ENCODE measurements around the gene UBE2V1.
"Not testable (repeated sequence)": the region's sequence is repeated elsewhere in the genome, so short reads cannot be mapped to it uniquely, and the experiment has no call there.

UBE2V1 gene

GRCh38 chr20:50094522-50094921, 18.4 kb downstream of the UBE2V1 start:
- no peak for DNase-seq

DNA sequence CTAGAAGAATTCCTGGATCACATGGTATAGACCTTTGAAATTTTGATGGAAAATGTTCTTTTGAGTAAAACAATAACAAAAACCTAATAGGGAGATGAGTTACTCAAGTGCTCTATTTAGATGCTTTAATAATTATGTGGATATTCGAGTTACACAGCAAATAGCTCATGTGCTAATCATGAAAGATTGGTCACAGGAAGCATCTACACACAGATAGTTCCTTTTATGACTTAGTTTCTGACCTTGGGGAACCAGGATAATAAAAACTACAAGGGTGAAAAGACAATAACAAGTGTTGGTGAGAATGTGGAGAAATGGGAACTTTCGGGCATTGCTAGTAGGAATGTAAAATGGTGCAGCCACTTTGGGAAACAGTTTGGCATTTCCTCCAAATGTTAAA, 19.7 kb downstream of the UBE2V1 start:
- DNase-seq: no peak

DNA sequence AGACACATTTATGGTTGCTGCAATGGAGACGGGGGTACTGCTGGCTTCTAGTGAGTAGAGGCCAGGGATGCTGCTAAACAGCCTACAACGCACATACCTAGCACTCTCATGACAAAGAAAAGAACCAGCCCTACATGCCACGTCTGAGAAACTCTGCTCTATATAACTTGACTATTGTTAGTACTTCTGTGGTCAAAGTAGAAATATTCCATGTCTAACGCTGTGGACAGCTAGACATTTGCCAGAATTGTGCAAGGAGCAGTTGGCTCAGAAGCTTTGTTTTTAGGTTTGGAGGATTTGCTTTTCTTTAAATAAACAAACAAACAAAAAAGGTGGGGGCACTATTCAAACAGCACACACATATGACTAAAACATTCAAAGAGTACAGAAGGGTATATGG, 20.5 kb downstream of the UBE2V1 start:
- DNase-seq: no peak

DNA sequence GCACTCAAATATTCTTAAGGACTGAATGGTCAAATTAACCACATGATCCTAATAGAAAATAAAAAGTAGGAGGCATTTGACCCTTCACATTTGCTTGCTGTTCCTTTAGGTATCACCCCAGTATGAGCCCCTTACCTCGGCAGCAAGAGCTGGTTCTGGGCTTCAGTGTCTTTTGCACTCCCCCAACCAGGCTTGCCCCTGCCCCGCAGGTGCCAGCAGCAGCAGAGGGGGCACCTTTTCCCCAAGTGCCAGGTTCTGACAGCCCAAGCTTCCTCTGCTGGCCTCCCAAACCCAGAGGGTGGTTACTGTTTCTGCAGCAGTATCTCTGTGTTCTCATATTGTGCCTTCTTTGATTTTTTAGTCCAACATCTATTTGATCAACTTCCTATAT, 23.2 kb downstream of the UBE2V1 start:
- DNase-seq: no peak

DNA sequence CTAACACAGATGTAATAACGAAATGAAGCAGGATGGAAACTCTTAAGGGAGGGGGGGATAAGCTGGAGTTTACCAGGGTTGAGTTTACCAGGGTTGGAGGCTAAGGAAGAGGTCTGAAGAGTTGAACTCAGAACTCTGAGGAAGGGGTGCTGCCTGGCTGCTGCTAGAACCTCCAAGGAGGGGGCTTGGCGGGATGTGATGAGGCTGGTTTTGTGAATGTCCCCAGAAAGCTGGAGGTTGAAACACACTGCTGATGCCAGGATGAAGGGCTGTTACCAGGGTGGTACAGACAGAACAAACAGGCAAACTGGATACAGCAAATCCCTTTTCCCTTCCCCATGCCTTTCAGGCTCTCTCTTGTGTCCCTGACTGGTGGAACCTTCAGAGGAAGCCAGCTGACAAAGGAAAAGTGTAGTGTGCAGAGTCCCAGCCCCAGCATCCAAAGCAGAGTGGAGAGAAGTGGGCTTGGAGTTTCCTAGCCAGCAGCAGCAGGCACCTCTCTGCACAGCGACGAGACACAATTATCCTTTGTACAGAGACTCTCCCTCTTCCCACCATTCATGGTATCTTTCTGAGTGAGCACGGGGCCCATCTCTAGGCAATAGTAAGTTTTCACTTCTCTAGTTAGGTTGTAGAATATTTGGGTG, 23.7 kb downstream of the UBE2V1 start:
- no peak for DNase-seq

DNA sequence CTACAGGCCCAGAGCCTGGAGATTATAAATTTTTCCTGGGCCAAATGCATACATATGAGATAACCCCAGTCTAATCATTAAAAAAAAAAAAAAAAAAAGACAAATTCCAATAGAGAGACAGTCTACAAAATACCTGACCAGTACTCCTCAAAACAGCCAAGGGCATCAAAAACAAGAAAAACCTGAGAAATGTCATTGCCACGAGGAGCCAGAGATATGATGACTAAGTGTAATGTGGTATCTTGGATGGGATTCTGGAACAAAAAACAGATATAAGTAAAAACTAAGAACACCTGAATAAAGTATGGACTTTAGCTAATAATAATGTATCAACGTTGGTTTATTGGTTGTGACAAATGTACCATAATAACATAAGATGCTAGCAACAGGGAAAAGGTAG, 24.9 kb downstream of the UBE2V1 start:
- no peak for DNase-seq

DNA sequence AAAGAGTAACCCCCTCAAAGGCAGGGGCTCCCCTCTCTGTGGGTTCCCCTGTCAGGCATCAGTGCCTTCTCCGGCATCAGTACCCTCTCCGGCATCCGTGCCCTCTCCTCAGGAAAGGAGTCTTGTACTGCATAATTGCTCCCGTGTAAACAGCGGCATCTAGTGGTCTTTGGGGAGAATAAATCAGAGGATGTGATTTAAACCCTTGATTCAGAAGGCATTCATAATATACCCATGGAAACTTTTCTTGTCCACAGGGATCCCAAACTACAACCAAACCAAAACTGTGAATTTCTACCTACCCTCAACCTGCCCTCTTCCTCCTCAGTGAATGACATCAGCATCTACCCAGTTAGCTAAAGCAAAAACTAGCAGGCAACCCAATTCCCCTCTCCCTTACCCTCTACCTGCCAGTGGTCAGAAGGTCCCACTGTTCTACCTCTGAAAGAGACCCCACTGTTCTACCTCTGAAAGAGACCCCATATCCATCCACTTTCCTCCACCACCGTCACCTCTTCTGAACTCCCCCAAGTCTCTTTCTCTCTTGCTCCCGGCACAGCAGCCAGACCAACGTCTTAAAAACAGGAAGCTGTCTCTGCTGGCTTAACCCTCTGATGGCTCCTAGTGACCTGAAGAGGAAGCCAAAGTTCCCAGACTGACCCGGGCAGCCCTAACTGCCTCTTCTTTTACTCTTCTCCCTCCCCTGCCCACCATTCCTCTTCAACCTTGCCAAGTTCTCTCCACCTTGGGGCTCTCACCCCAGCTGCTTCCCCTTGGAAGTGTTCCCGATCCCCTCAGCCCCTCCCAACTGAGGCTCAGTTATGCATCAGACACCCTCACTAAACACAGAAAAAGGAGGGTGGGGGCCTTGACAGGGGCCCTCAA, 27.2 kb downstream of the UBE2V1 start:
- DNase-seq: peak; percentile 9

DNA sequence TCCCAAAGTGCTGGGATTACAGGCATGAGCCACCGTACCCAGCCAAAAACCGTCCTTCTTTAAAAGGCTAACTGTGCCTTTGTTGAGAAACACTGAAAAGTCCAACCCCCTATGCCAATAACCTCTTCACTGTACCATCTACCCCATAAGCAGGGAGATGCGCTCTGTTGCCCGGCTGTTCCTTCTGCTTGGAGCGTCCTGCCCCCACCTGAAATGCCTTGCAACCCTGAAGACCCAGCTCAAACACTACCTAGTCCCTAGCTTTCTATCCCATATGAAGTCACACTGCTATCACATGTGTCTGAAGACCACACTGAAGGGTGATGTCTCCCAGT, 27.8 kb downstream of the UBE2V1 start:
- DNase-seq: no peak

- DNase-seq: no peak
Measured at GRCh38 chr20:50083034-50083433, 29.9 kb downstream of the UBE2V1 start.

DNA sequence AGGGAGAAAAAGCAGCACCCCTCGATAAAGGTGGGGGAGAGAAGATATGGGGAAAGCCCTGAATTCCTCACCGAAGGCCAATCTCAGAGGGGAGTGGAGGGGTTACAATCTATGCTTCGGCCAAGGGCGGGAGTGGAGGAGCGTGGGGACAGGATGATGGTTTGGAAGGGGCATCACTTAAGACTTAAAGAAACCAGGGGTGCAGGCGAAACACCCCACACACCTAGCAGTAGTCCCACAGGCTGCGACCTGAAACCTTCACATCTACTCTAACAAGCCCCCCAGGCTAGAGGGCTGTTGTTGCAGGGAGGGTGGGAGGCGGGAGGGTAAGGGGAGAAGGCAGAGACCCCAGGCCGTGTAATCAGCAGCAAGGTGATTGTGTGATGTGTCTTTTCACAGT, 30.9 kb downstream of the UBE2V1 start:
- not testable (repeated sequence) for DNase-seq

DNA sequence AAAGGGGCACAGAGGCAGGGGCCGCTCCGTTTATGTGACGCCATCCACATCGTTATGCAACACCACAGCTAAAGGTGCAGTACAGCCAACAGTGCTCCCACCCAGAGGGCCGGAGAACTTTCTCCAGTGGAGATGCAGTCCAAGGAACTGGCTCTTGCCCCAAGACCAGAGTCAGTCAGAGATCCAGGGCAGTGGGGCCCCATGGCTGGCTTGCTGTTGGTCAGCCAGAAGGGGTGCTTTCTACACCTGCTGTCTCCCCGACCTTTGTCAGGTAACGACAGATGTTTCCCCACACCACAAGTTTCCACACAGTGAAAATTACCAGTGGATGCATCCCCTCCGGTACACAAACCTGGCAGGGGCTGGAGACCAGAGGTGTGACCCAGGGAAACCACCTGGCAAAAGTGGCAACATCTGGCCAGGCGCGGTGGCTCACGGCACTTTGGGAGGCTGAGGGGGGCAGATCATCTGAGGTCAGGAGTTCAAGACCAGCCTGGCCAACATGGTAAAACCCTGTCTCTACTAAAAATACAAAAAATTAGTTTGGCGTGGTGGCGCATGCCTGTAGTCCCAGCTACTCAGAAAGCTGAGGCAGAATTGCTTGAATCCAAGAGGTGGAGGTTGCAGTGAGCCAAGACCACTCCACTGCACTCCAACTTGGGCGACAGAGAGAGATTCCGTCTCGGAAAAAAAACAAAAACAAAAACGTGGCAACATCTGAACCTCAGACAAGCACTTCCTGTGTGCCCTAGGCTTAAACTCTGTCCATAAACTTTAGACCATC, 34.9 kb downstream of the UBE2V1 start:
- no peak for DNase-seq

DNA sequence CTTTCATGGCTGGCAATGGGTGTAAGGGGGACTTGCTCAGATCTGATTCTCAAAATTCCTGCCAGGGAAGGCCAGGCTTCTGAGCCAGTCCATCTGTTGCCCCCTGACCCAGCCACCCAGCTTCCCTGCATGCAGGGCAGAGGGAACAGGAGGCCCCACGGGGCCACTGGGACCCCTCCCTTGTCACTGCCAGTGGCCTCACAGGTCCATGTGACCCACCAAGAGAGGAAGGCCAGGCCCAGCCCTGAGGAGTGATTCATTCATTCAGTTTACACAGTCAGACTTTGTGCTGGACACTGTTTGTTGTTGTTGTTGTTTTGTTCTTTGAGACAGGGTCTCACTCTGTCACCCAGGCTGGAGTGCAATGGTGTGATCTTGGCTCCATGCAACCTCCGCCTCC, 39.5 kb downstream of the UBE2V1 start:
- DNase-seq: no peak

DNA sequence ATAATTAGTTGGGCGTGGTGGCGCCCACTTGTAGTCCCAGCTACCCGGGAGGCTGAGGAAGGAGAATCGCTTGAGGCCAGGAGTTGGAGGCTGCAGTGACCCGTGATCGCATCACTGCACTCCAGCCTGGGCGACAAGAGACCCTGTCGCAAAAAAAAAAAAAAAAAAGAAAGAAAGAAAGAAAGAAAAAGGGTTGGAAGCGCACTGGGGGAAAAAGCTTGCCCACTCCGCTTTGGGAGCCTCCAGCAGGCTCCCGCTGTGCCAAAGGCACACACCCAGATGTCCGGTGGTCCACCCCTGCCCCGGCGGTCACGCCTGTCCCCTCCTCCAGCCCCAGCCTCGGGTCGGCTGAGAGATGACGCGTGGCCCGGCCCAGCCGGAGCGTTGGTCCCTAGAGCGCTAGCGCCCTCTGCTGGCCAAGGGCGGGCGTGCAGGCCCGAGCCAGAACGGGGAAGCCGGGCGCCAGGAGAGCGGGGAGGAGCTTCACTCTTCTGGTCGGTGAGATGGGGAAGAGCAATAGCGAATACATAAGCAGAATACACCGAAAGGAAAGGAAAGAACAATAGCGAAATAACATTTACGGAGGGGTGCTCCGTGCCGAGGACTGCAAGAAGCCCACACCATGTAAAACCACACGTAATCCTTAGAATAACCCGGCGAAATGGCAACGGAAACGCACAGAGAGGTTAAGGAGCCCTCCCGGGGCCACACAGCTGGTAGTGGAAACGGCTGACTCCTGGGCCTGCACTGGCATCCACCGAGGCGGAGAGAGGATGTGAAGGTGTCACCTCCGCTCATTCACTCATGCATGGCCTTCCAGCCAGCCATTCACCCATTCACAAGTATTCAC, 41.7 kb downstream of the UBE2V1 start:
- DNase-seq: peak; percentile 89

- DNase-seq: no peak
Measured at GRCh38 chr20:50070361-50070760, 42.6 kb downstream of the UBE2V1 start.

- no peak for DNase-seq
Measured at GRCh38 chr20:50068041-50068651, 44.8 kb downstream of the UBE2V1 start.

- no peak for DNase-seq
Measured at GRCh38 chr20:50067461-50067860, 45.5 kb downstream of the UBE2V1 start.

DNA sequence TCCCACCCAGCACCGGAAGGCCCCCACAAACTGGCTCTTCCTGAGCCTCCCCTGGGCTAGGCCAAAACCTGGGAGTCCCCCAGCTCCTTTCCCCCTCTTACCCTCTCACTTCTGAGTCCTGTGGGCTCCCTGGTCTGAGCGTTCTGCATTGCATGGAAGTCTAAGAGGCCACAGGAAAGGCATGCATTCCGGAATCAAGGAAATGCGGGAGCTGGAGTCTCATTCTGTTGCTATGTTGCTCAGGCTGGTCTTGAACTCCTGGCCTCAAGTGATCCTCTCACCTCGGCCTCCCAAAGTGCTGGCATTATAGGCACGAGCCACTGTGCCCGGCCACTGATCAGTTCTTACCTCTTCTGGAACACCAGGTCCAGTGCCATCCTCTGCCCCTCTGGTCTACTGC, 45.9 kb downstream of the UBE2V1 start:
- no peak for DNase-seq

- no peak for DNase-seq
Measured at GRCh38 chr20:50066161-50066834, 46.7 kb downstream of the UBE2V1 start.

DNA sequence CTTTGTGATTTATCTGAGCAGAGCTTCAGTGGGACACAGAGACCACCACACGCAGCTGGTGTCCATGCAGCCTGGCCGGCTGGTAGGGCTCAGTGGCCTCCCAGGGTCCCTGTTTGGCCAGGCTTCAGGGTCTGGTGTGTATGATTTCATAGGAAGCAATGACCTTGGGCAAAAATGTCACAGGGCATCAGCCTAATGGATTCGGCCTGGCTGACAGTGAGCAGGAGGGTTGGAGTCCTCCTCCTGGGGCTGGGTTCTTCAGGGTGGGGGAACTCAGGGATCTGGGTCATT, 47.7 kb downstream of the UBE2V1 start:
- no peak for DNase-seq

DNA sequence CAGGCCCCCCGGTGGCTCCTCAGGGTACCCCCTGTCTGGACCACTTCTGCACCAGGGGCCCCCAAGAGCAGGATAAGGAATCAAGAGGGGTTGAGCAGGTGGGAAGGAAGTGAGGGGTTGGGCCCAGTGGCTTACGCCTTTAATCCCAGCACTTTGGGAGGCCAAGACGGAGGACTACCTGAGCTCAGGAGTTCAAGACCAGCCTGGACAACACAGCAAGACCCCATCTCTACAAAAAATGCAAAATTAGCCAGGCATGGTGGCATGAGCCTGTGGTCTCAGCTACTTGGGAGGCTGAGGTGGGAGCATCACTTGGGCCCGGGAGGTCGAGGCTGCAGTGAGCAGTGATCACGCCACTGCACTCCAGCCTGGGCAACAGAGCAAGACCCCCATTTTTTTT, 49.2 kb downstream of the UBE2V1 start:
- DNase-seq: not testable (repeated sequence)

DNA sequence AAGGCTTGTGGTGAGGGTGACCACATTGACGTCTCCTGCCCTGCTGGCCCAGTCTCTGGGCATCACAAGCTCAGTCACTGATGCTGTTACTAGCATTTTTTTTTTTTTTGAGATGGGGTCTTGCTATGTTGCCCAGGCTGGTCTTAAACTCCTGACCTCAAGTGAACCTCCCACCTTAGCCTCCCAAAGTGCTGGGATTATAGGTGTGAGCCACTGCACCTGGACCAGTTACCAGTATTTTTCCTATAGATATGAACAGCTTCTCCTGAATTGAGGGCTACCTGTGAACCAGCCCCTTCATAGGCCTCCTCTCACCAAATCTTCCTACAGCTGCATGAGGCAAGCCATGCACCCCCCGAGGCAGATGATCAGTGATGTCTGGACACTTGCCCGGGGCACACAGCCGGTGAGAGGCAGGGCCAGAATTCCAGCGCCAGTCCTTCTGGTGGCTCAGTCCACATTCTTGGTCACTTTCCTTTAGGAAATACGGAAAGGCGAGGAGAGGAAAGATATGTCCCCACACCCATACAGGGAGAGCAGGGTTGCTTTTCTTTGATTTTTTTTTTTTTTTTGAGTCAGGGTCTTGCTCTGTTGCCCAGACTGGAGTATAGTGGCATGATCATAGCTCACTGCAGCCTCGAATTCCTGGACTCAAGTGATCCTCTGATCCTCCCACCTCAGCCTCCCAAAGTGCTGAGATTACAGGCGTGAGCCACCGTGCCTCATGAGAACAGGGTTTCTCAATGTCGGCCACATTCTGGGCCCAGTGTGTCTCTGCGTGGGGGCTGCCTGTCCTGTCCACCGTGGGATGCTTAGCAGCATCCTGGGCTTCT, 50.7 kb downstream of the UBE2V1 start:
- no peak for DNase-seq

Measured in effector CD8-positive, alpha-beta T cell (primary cell).